RWPE1 (cell line): ENCODE measurements around the gene PTPN23.
A peak's percentile ranks its signal among the peaks of the same experiment; 100 is the strongest.

Experiments
- CTCF ChIA-PET: fragments of 350-600 bp; sonication (Branson Sonifier 250); formaldehyde crosslinking; extraction: SDS; loops from one replicate; lab custom pipeline; 2021; lab: Yijun Ruan, JAX
- POLR2A ChIA-PET: fragments of 400-600 bp; formaldehyde crosslinking; extraction: SDS; loops from one replicate; lab custom pipeline; 2020; ENCODE audit warnings: antibody characterized with exemption; ENCODE audit not compliant: low non-redundant PET; lab: Yijun Ruan, JAX
- DNase-seq: peaks from one replicate; pipeline ENCODE4 v3.0.0; 2012; ENCODE audit warnings: low spot score
- H3K27ac ChIP-seq: fragments of 450-650 bp; 2 replicates; pipeline ENCODE4 v1.5.1; 2017
- CTCF ChIP-seq: fragments of 450-650 bp; conservative IDR thresholded peaks from 2 replicates; pipeline ENCODE4 v1.5.1; 2017; ENCODE audit warnings: low read depth, mild to moderate bottlenecking

PTPN23 gene

GRCh38 chr3:47380026-47380600 is 708 bp upstream of the PTPN23 start:
- ChIA-PET POLR2A (interaction anchor here (0.6 kb wide), 1 partner anchor 286 kb away, joined by 7 read pairs; no protein-coding TSS in a partner anchor), CTCF (no interaction called here)
- H3K27ac ChIP-seq, result peak overlapping the region; percentile 94
- no peak for TF ChIP-seq CTCF
- no peak for DNase-seq

- no peak for TF ChIP-seq CTCF
- POLR2A ChIA-PET, result interaction anchor here (0.7 kb wide), 1 partner anchor 14 kb away, joined by 3 read pairs; no protein-coding TSS in a partner anchor
- CTCF ChIA-PET, result no interaction called here
- DNase-seq, result peak; percentile 81
- H3K27ac ChIP-seq, result peak overlapping the region; percentile 94
Measured at GRCh38 chr3:47381317-47382157, 716 bp downstream of the PTPN23 start.

- ChIA-PET POLR2A (no interaction called here), CTCF (no interaction called here)
- no peak overlapping the region; the same call in 1 of the 2 replicates for H3K27ac ChIP-seq
- no peak for DNase-seq
- TF ChIP-seq CTCF, result no peak
Measured at GRCh38 chr3:47384425-47384824, 3.6 kb downstream of the PTPN23 start.

- ChIA-PET CTCF (no interaction called here), POLR2A (no interaction called here)
- H3K27ac ChIP-seq, result no peak overlapping the region; the same call in 1 of the 2 replicates
- no peak for DNase-seq
- no peak for TF ChIP-seq CTCF
Measured at GRCh38 chr3:47385007-47385406, 4.2 kb downstream of the PTPN23 start.

GRCh38 chr3:47385796-47386195 is 5.0 kb downstream of the PTPN23 start:
- TF ChIP-seq CTCF, result no peak
- CTCF ChIA-PET, result interaction anchor here (0.6 to 1.0 kb wide), 3 partner anchors 14 to 36 kb away, joined by 3 to 4 read pairs (median 4); no protein-coding TSS in a partner anchor
- POLR2A ChIA-PET, result no interaction called here

GRCh38 chr3:47392933-47393332 is 12.1 kb downstream of the PTPN23 start:
- CTCF ChIA-PET, result no interaction called here
- POLR2A ChIA-PET, result no interaction called here
- no peak for DNase-seq
- no peak overlapping the region for H3K27ac ChIP-seq
- no peak for TF ChIP-seq CTCF

More at GRCh38 chr3:47385796-47386195, 5.0 kb downstream of the PTPN23 start:
- H3K27ac ChIP-seq, result no peak overlapping the region
- DNase-seq, result no peak
